Lung (tissue), 12 donors: ENCODE results near the gene TRAP1. TPM values are rescaled to one million over a fixed set of nuclear protein-coding genes. Genes with fewer than 3 reads are reported as not detected.

Source experiments
- ATAC-seq: fragments of 200-7000 bp; cut with Tn5 transposase; one replicate; pipeline ENCODE4 v1.9.1; 2020; ENCODE audit warnings: moderate number of reproducible peaks; ENCODE audit not compliant: insufficient read depth, low FRiP score
- DNase-seq, 3 donors: peaks; one replicate each; pipeline ENCODE4 v3.0.0-alpha.2; 2013 to 2017
- H3K27ac ChIP-seq, 2 donors: one replicate each; pipeline ENCODE4 v1.5.1; 2013; ENCODE audit warnings: mild to moderate bottlenecking in 2 of 2, moderate library complexity in 2 of 2, control low read depth in 1 of 2, inconsistent platforms in 1 of 2, low read depth in 1 of 2, low read length in 1 of 2
- H3K27me3 ChIP-seq, 3 donors: one replicate each; pipeline ENCODE4 v1.5.1; 2013; ENCODE audit warnings: low read length in 2 of 3; ENCODE audit not compliant: control insufficient read depth in 3 of 3, insufficient read depth in 3 of 3
- H3K36me3 ChIP-seq, 4 donors: one replicate each; pipeline ENCODE4 v1.5.1; 2013; ENCODE audit warnings: low read length in 4 of 4, mild to moderate bottlenecking in 1 of 4, moderate library complexity in 1 of 4; ENCODE audit not compliant: control insufficient read depth in 4 of 4, insufficient read depth in 4 of 4
- H3K4me1 ChIP-seq, 5 donors: one replicate each; pipeline ENCODE4 v1.5.1; 2013; ENCODE audit warnings: low read length in 5 of 5, mild to moderate bottlenecking in 2 of 5, moderate library complexity in 1 of 5; ENCODE audit not compliant: control insufficient read depth in 5 of 5, insufficient read depth in 5 of 5
- H3K4me3 ChIP-seq: one replicate; pipeline ENCODE4 v1.5.1; 2013; ENCODE audit warnings: mild to moderate bottlenecking, control low read depth, moderate library complexity
- H3K9ac ChIP-seq, 2 donors: one replicate each; pipeline ENCODE4 v1.5.1; 2013; ENCODE audit warnings: low read length in 2 of 2, control low read depth in 1 of 2; ENCODE audit not compliant: insufficient read depth in 1 of 2
- H3K9me3 ChIP-seq, 4 donors: one replicate each; pipeline ENCODE4 v1.5.1; 2013; ENCODE audit warnings: low read length in 3 of 4, mild to moderate bottlenecking in 1 of 4, moderate library complexity in 1 of 4; ENCODE audit not compliant: control insufficient read depth in 4 of 4, insufficient read depth in 3 of 4
- WGBS, 2 donors: extraction: QIAGEN DNeasy Blood & Tissue Kit; methylation state at CpG; one replicate each; pipeline ENCODE4 v1.1.7; 2013; 5-methylcytosine and 5-hydroxymethylcytosine counted together
- polyA plus RNA-seq, 2 donors: library from polyadenylated mRNA; stranded (reverse); fragments of 200-250 nt; gene quantifications; one replicate each; pipeline ENCODE4 v1.2.1, GENCODE V29; 2013
- total RNA-seq, 2 donors: library from RNA; depleted of rRNA in 1 of 2; stranded (reverse); fragments of >200 nt in 1 of 2; gene quantifications; one replicate each; pipeline ENCODE4 v1.2.1, GENCODE V29; 2014 to 2021
- TF ChIP-seq, protein P1 (sequence below): IDR thresholded peaks from 2 replicates; pipeline ENCODE4 v1.5.1; 2012; ENCODE audit warnings: mild to moderate bottlenecking; ENCODE audit errors: control extremely low read depth, extremely low read depth
- donor health status: control.
- donor health status: control.
- donor health status: Bipolar disorder and iron deficiency.
- donor health status: healthy.
- donor health status: DM: yes; HTN: yes; CAD: no.

TRAP1 gene
- total and polyA plus RNA-seq, 4 donors: 44.8 to 94.3 (median 58.8) TPM

DNA sequence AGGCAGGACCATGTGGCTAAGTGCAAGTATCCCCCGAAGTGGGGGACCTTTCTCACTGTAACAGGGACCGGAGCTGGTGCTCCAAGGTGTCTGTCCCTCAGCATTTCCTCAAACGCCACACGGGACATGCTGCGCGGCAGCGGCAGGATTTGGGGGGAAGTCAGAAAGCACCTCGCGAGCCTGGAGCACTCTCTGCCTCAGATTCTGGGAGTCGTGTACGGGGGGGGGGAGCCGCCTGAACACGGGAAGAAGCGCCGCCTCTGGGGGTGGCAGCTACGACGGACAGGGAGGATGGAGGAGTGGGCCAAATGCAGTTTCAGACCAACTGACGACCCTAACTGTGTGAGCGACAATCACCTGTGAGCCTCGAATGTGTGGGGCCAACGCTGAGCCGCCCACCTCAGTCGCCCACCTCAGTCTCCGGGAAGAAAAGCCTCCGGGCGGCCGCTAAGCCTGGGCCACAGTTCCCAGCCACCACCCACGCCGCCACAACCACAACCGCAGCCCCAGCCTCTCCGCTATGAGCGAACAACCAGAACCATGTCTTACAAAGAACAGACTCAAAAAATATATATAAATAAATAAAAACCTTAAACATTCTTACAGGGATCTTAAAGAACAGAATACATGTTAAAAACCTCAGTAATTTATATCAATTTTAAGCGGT lies 8.8 kb upstream of the TRAP1 start:
- H3K27ac ChIP-seq: no peak overlapping the region
- no peak overlapping the region for H3K9ac ChIP-seq
- DNase-seq (no peak), ATAC-seq (no peak)
- TF ChIP-seq, protein P1, sequence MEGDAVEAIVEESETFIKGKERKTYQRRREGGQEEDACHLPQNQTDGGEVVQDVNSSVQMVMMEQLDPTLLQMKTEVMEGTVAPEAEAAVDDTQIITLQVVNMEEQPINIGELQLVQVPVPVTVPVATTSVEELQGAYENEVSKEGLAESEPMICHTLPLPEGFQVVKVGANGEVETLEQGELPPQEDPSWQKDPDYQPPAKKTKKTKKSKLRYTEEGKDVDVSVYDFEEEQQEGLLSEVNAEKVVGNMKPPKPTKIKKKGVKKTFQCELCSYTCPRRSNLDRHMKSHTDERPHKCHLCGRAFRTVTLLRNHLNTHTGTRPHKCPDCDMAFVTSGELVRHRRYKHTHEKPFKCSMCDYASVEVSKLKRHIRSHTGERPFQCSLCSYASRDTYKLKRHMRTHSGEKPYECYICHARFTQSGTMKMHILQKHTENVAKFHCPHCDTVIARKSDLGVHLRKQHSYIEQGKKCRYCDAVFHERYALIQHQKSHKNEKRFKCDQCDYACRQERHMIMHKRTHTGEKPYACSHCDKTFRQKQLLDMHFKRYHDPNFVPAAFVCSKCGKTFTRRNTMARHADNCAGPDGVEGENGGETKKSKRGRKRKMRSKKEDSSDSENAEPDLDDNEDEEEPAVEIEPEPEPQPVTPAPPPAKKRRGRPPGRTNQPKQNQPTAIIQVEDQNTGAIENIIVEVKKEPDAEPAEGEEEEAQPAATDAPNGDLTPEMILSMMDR: no peak
- no peaks in the 10 kb centered on the region for H3K4me1 ChIP-seq
- H3K9me3 ChIP-seq: peaks cover 0 to 2% (median 0%) of the 10 kb centered on the region in 4 donors
- no peak overlapping the region for H3K4me3 ChIP-seq
- H3K36me3 ChIP-seq: peaks cover 8 to 42% (median 14%) of the 10 kb centered on the region in 4 donors
- no peaks in the 10 kb centered on the region for H3K27me3 ChIP-seq
- 94% methylated on average over 31 to 33 of the region's 33 CpGs for WGBS, 2 donors

DNA sequence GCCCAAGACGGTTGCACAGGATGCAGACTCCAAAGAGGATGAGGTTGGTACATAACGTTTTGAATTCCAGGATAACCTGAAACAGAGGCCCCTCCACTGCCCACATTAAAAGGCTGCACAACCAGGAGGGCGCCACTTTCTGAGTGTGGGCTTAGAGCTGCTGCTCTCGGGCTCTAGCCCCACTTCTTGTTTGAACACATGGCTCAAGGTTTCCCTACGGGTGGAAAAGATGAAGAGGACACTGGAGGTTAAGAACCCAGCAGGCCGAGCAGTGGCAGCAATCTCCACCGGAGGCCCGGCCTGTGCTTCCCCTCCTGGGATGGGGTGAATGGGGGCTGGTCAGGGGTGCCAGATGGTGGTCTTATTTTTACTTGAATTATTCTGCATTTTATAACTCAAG lies 8.0 kb upstream of the TRAP1 start:
- H3K27ac ChIP-seq: no peak overlapping the region
- H3K4me3 ChIP-seq: no peak overlapping the region
- peaks cover 2 to 33% (median 10%) of the 10 kb centered on the region in 4 donors for H3K36me3 ChIP-seq
- no peak for DNase-seq
- H3K9me3 ChIP-seq: peaks cover 0 to 2% (median 0%) of the 10 kb centered on the region in 4 donors
- 74 to 81% methylated on average over 8 of the region's 8 CpGs for WGBS, 2 donors
- ATAC-seq: no peak
- TF ChIP-seq, protein P1: no peak
- no peaks in the 10 kb centered on the region for H3K27me3 ChIP-seq
- H3K9ac ChIP-seq: no peak overlapping the region
- H3K4me1 ChIP-seq: no peaks in the 10 kb centered on the region

DNA sequence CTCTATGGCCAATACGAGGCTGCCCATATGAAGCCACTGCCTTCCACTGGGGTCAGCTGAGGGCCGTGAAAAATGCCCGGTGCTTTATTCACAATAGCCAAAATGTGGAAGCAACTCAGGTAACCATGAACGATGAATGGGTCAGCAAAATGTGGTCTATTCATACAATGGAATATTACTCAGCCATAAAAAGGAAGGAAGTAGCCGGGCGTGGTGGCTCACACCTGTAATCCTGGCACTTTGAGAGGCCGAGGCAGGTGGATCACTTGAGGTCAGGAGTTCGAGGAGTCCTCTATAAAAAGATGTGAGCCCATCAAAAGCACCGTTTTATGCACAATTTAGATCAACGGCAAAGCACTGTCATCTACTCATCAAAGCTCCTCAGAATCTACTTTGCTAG lies 5.2 kb upstream of the TRAP1 start:
- peaks cover 0 to 8% (median 5%) of the 10 kb centered on the region in 5 donors for H3K4me1 ChIP-seq
- no peak overlapping the region for H3K9ac ChIP-seq
- no peak for ATAC-seq
- H3K27ac ChIP-seq: no peak overlapping the region
- TF ChIP-seq, protein P1: no peak
- peaks cover 0 to 2% (median 0%) of the 10 kb centered on the region in 4 donors for H3K9me3 ChIP-seq
- 89 to 91% methylated on average over 10 of the region's 10 CpGs for WGBS, 2 donors
- no peak overlapping the region for H3K4me3 ChIP-seq
- DNase-seq: no peak
- no peaks in the 10 kb centered on the region for H3K27me3 ChIP-seq
- peaks cover 0 to 6% (median under 1%) of the 10 kb centered on the region in 4 donors for H3K36me3 ChIP-seq

DNA sequence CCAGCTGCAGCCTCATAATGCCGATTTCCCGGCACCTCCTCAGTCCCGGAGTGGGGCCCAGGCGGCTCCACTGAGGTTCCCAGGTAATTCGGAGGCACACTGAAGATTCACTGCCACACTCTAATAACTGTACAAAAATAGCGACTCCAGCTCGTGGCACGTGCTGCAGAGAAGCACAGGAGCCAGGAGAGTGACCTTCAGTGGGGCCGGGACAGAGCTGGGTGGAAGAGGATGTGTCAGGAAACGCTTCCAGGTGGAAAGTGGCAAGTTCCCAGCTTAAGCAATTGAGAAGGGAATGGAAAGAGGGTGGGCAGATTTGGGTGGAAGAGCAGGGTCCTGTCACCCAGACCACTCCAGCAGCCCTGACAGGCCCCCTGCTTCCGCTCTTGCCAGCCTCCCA lies 3.1 kb upstream of the TRAP1 start:
- TF ChIP-seq, protein P1: no peak
- H3K9me3 ChIP-seq: peaks cover 0 to 2% (median 0%) of the 10 kb centered on the region in 4 donors
- H3K4me1 ChIP-seq: peaks cover 2 to 14% (median 6%) of the 10 kb centered on the region in 5 donors
- H3K27ac ChIP-seq: no peak overlapping the region
- H3K4me3 ChIP-seq: no peak overlapping the region
- H3K36me3 ChIP-seq: no peaks in the 10 kb centered on the region
- DNase-seq: no peak
- 79 to 89% methylated on average over 11 of the region's 11 CpGs for WGBS, 2 donors
- no peak for ATAC-seq
- H3K9ac ChIP-seq: no peak overlapping the region
- H3K27me3 ChIP-seq: no peaks in the 10 kb centered on the region
